Tibial nerve (tissue), 4 donors: ENCODE data around the gene MTSS2. TPM values are rescaled to one million over a fixed set of nuclear protein-coding genes. Genes with fewer than 3 reads are reported as not detected.

Experiments
- DNase-seq, 2 donors: peaks; one replicate each; pipeline ENCODE4 v3.0.0-alpha.2; 2019; ENCODE audit warnings: low spot score in 2 of 2
- H3K27ac ChIP-seq, 4 donors: fragments of 200-600 bp; sonication (generic) in 3 of 4; one replicate each; pipeline ENCODE4 v1.5.1; 2017 to 2019; ENCODE audit warnings: mild to moderate bottlenecking in 1 of 4
- H3K27me3 ChIP-seq, 2 donors: fragments of 200-600 bp; sonication (generic) in 1 of 2; one replicate each; pipeline versions ENCODE4 v1.5.1 to v1.6.0; 2017 to 2019
- H3K36me3 ChIP-seq, 3 donors: fragments of 200-600 bp; sonication (generic); one replicate each; pipeline ENCODE4 v1.5.1; 2018 to 2019
- H3K4me1 ChIP-seq, 4 donors: fragments of 200-600 bp; sonication (generic) in 3 of 4; one replicate each; pipeline ENCODE4 v1.5.1; 2017 to 2019
- H3K4me3 ChIP-seq, 4 donors: fragments of 200-600 bp; sonication (generic) in 3 of 4; one replicate each; pipeline ENCODE4 v1.5.1; 2017 to 2019; ENCODE audit warnings: mild to moderate bottlenecking in 1 of 4, moderate library complexity in 1 of 4
- H3K9me3 ChIP-seq, 4 donors: fragments of 200-600 bp; sonication (generic) in 3 of 4; one replicate each; pipeline ENCODE4 v1.5.1; 2017 to 2019
- CTCF ChIP-seq, 5 experiments: fragments of 200-600 bp in 3 of 5; fragments of 450-650 bp in 2 of 5; sonication (generic) in 3 of 5; IDR thresholded peaks; one replicate each; pipeline ENCODE4 v1.5.1; 2016 to 2019; ENCODE audit warnings: antibody characterized with exemption in 5 of 5, mild to moderate bottlenecking in 3 of 5, moderate library complexity in 2 of 5
- EP300 ChIP-seq, 2 donors: sonication (generic); formaldehyde crosslinking; IDR thresholded peaks; one replicate each; pipeline ENCODE4 v1.6.1; 2017; ENCODE audit warnings: antibody characterized with exemption in 2 of 2, mild to moderate bottlenecking in 1 of 2
- POLR2A ChIP-seq, 2 donors: fragments of 450-650 bp; IDR thresholded peaks; one replicate each; pipeline ENCODE4 v1.6.1; 2017; ENCODE audit warnings: antibody characterized with exemption in 2 of 2, mild to moderate bottlenecking in 2 of 2, moderate library complexity in 2 of 2
- WGBS, 2 donors: methylation state at CpG; one replicate each; pipeline ENCODE4 v1.1.5; 2018; 5-methylcytosine and 5-hydroxymethylcytosine counted together
- total RNA-seq, 4 donors: library from RNA; depleted of rRNA; stranded (reverse); fragments of >200 nt; gene quantifications; one replicate each; pipeline ENCODE4 v1.1.0, GENCODE V29; 2016

Gene MTSS2
- total RNA-seq, 4 donors from 2014 or later, result 24.1 to 40.6 (median 35.4) TPM

GRCh38 chr16:70649300-70649699 lies 36.6 kb downstream of the MTSS2 start:
- Histone ChIP-seq H3K27me3 (no peaks in the 10 kb centered on the region), H3K4me3 (no peak overlapping the region), H3K9me3 (no peaks in the 10 kb centered on the region), H3K27ac (peak overlapping the region in 3 of 4 donors; percentile 37 to 85 (median 81)), H3K4me1 (peaks cover 0 to 67% (median 10%) of the 10 kb centered on the region in 4 donors), H3K36me3 (peaks cover 0 to 24% (median 0%) of the 10 kb centered on the region in 3 donors)
- 74% methylated on average over 7 of the region's 7 CpGs for WGBS, 2 donors
- DNase-seq, result no peak
- no peak for TF ChIP-seq POLR2A (IDR thresholded peaks at IDR 0.05)
- no peak for TF ChIP-seq CTCF (IDR thresholded peaks at IDR 0.05)
- TF ChIP-seq EP300 (IDR thresholded peaks at IDR 0.05), result no peak

GRCh38 chr16:70648606-70649005 lies 37.2 kb downstream of the MTSS2 start:
- Histone ChIP-seq H3K36me3 (peaks cover 0 to 21% (median 0%) of the 10 kb centered on the region in 3 donors), H3K9me3 (no peaks in the 10 kb centered on the region), H3K4me1 (peaks cover 0 to 60% (median 8%) of the 10 kb centered on the region in 4 donors), H3K27me3 (no peaks in the 10 kb centered on the region), H3K4me3 (no peak overlapping the region), H3K27ac (peak overlapping the region in 2 of 4 donors; percentile 81 to 85)
- TF ChIP-seq POLR2A (IDR thresholded peaks at IDR 0.05) (no peak), EP300 (IDR thresholded peaks at IDR 0.05) (no peak), CTCF (IDR thresholded peaks at IDR 0.05) (no peak)
- WGBS, 2 donors, result 87 to 88% methylated on average over 6 of the region's 6 CpGs
- DNase-seq, result no peak

GRCh38 chr16:70647441-70648359 lies 38.2 kb downstream of the MTSS2 start:
- H3K4me3 ChIP-seq, result no peak overlapping the region
- DNase-seq, result no peak

GRCh38 chr16:70646260-70647241 lies 39.3 kb downstream of the MTSS2 start, which contains the start of gene IL34:
TSS of gene IL34 (plus strand) at chr16:70646559. CDS start at chr16:70646948, 389 bp downstream.
- 61 to 72% methylated on average over 25 to 29 of the region's 39 CpGs for WGBS, 2 donors
- TF ChIP-seq CTCF (IDR thresholded peaks at IDR 0.05) (no peak), POLR2A (IDR thresholded peaks at IDR 0.05) (no peak), EP300 (IDR thresholded peaks at IDR 0.05) (no peak)
- Histone ChIP-seq H3K27me3 (no peaks in the 10 kb centered on the region), H3K27ac (peak within 1 kb of the TSS in 3 of 4 donors; percentile 37 to 85 (median 81)), H3K9me3 (no peaks in the 10 kb centered on the region), H3K4me1 (peaks cover 0 to 55% (median 8%) of the 10 kb centered on the region in 4 donors), H3K36me3 (peaks cover 0 to 21% (median 0%) of the 10 kb centered on the region in 3 donors), H3K4me3 (no peak within 1 kb of the TSS)
- DNase-seq, result no peak

More at GRCh38 chr16:70647441-70648359, 38.2 kb downstream of the MTSS2 start:
- Histone ChIP-seq H3K4me1 (peaks cover 0 to 57% (median 8%) of the 10 kb centered on the region in 4 donors), H3K27ac (peak overlapping the region in 3 of 4 donors; percentile 37 to 85 (median 81)), H3K9me3 (no peaks in the 10 kb centered on the region), H3K36me3 (peaks cover 0 to 21% (median 0%) of the 10 kb centered on the region in 3 donors), H3K27me3 (no peaks in the 10 kb centered on the region)
- 74 to 81% methylated on average over 15 of the region's 15 CpGs for WGBS, 2 donors
- peak in 1 of 2 donors; percentile 38 for TF ChIP-seq EP300 (IDR thresholded peaks at IDR 0.05)
- no peak for TF ChIP-seq CTCF (IDR thresholded peaks at IDR 0.05)
